GM18517 (cell line): ENCODE measurements around the gene PDE6H.

Experiments used
- ATAC-seq: cut with Tn5 transposase; IDR thresholded peaks from one replicate; pipeline ENCODE4 v1.9.1; 2021; ENCODE audit warnings: mild to moderate bottlenecking, moderate library complexity; ENCODE audit not compliant: unreplicated experiment

Gene PDE6H

DNA sequence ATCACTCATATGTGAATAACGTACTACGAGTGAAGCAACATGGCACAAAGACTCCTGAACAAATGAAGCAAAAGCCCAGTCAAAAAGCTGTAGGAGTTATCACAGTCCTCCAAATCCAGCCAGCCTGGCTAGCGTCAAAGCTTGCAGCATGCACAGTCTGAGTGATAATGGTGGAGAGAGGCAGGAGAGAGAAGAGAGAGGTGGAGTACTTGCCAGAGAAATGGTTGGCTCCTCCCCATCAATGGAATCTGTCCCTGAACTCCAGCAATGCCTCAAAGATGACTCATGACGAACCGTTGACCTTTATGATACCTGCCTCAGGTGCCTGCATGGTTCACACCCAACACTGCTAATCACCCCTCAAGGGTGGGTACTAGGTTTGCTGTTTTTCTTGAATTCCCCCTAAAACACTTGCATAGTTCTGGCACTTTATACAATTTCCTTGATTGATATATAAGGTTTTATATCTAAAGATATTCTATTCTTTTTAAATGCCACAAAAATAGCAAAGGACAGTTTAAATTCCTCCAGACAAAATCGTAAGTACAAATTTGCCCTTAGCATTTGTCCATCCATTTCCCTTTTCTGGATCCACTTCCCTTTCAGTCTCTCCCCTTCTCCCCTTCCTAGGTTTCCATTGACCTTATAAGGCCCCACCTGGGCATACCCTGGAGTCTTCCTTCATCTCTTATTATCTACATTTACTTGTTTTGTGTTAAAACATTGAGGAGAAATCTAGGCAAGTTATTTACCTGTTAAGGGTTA is 21.7 kb upstream of the PDE6H start:
- no peak for ATAC-seq

DNA sequence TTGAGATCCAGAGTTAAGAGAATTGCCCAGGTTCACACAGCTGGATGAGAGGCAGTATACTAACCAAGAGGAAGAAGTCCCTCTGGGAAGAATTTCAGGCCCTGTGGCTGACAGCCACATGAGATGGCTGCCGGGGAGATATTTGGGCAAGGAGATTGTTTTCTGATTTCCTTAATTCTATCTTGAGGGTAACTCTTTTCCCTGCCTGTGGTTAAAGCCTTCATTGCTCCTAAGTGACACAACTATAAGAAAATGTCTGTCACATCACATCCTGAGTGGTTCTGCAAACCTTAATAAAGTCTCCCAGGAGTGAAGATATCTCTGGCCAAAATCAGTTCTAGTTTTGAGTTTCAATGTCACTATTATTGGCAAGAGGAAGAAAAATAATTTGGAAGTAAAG is 21.0 kb upstream of the PDE6H start:
- ATAC-seq, result no peak

DNA sequence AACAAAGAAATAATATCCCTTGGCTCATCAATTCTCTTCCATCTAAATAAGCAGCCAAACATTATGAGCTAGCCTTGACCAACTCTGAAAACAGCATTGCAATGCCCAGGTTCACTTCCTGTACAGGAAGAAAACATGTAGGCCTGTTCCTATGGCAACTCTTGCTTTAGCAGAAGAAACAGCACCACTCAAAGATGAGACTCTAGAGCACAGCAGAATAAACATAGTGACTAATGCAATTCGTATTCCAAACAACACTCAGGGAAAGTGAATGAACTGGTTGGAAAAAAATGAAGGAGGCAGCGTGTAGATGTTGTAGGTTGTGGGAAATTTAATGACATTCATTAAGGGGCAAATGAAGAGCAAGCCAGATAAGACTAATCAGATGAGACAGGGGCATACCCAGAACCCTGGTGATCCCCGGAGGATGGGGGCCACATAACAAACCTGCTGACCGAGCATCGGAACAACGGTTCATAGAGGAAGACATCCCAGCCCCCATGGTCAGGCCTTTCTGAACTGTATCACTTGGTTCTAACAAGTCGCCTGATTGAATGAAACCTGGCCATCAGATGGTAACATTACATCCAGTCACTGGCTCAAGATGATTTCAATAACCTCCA is 20.4 kb upstream of the PDE6H start:
- ATAC-seq, result peak; percentile 71

DNA sequence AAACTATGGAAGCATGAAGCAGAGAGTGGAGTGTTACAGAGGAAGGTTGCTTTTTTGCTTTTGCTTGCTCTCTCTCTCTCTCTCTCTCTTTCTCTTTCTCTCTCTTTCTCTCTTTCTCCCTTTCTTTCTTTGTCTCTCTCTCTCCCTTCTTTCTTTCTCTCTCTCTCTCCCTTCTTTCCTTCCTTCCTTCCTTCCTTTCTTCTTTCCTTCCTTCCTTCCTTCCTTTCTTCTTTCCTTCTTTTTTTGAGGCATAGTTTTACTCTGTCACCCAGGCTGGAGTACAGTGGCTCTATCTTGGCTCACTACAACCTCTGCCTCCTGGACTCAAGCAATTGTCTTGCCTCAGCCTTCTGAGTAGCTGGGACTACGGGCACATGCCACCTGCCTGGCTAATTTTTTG is 19.1 kb upstream of the PDE6H start:
- no peak for ATAC-seq

DNA sequence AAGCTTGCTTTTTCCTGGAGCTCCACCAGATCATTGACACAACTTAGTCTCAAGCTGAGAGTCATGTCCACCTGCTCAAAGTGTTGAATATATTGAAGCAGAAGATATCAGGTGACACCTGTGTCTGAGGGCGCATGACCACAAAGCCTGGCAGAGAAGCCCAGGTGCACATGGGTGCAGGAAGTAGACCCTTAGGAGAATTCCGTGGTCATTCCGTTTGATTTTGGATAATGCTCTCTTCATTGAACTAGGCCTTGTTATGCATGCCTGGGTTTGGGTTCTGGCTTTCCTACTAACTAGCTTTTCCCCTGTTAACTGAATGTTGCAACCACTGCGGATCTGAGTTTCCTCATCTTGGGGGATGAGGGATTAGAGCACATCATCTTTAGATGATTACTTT is 18.6 kb upstream of the PDE6H start:
- ATAC-seq, result no peak

DNA sequence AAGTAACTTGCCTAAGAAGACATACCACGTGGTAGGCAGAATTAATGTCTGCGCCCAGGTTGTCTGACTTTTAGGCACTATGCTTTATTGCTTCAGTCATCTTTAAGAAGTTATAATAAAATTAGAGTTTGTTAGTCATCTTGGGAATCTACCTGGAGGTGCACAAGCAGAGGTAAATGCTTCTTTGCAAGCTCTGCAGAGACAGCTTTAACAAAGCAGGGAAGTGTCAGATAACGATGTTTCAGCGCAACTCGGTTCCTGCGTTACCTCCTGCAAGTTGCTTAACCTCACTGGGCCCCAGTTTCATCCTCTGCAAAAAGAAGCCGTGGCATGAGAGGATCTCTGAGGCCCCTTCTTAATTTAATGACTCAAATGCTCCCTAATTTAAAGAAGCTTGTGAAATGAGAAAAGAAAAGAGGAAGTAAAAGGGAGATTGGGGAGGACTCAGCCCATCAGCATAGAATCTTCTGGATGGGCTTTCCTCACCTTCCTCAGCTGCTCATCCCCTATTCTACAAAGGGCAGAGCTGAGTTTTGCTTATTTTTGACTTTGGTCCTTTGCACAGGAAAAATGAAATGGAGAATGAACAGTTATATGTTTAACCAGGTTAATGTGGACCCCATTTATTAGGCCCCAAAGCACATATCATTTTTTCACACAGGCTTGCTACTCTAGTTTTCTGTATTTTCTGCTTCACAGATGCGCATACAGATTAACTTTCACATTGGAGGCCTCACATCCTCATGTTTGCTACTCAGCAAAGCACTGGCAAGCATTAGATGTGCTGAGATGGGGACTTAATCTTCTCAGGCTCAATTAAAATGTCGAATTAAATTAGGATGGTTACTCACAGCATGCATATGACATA is 16.6 kb upstream of the PDE6H start:
- ATAC-seq, result peak; percentile 43

DNA sequence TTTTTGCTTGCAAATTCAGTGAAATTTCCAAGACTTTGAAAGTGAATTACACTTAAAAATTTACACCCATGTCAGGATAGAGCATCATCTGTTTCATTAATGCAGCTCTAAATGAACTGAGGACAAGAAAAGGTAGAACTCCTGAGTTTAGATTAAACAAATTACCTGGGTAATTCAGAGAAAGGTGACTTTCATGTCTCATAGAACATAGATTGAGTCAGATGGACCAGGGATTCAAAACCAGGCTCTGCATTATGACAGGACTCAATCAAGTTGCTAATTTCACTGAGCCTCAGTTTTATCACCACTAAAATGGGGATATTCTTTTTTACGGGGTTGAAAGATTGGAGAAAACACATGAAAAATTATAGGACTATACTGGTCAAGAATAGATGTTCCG is 15.9 kb upstream of the PDE6H start:
- no peak for ATAC-seq

DNA sequence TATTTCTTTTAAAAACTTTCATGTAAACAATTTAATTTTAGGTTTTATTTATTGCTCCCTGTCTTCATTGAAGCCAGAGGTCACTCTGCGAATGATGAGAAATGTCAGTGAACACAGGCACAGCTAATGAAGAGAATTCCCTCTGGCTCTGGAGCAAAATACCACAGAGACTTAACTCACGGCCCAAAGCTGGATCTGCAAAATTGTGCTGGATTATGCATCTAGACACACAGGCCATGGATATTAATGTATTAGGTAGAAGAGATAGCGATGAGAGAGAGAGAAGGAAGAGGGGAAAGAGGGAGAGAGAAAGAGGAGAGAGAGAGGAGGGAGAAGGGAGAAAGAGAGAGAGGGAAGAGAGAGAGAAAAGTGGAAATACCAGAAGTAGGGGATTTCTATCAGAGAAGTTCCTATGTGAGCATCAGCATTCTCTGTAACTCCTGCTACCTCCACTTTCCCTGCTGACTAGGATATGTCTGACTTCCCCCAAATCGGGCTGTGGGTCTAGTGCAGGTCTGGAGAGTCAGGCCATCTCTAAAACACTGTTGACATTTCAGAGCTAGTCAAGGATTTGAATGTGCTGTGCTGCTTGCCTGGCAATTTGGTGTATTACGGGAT is 15.2 kb upstream of the PDE6H start:
- no peak for ATAC-seq

DNA sequence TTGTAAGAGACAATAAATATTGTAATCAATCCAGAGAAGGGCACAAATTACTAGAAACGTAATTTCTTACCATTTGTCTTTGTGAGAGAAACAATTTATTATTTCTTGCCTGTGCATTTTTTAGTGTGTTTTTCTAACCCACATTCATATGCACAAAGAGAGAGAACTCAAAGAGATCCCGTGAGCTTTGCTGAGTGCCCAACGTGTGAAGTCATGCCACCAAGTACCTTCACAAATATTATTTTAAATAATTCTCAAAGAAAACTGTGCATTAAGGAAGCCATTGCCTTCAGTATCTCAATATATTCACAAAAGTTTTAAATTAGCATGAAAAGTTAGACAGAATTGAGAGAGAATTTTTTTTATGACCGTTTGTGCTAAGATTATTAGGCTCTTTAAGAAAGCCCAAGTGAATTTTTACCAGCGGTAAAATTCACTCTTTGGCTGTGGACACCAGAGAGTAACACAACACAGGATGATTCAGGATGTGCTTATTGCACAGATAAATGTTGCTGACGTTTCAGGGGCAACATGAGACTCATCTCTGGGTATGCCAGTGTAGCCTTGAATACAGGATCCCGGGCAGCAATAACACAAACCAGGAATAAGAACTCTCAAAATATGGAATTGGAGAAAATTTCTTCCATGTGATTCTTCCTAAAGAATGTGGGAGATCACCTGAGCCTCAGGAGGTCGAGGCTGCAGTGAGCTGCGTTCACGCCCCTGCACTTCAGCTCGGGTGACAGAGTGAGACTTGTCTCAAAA is 14.3 kb upstream of the PDE6H start:
- ATAC-seq, result no peak

DNA sequence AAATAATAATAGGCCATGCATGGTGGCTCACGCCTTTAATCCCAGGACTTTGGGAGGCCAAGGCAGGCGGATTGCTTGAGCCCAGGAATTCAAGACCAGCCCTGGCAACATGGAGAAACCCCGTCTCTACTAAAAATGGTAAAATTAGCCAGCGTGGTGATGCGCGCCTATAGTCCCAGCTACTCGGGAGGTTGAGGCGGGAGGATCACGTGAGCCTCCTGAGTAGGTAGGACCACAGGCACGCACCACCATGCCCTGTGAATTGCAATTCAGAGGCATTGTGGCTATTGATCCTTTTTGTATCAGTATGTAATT is 13.8 kb upstream of the PDE6H start:
- no peak for ATAC-seq

DNA sequence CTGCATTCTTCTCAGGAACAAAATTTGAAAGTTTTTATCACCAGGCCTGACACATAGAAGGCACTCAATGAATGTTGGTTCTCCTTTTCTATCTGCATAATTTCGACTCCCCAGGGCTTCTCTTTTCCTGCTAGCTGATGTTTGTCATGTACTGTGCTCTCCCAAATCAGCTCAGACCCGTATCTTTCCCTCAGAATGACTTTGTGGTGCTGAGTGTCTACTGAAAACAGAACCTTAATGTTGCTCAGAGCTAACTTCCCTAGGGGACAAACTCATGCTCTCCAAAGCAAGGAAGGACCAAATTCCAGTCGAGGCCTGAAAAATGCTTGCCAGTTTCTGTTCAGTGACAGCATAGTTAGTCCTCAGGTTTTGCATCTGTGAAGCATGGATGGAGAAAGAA is 13.4 kb upstream of the PDE6H start:
- no peak for ATAC-seq

DNA sequence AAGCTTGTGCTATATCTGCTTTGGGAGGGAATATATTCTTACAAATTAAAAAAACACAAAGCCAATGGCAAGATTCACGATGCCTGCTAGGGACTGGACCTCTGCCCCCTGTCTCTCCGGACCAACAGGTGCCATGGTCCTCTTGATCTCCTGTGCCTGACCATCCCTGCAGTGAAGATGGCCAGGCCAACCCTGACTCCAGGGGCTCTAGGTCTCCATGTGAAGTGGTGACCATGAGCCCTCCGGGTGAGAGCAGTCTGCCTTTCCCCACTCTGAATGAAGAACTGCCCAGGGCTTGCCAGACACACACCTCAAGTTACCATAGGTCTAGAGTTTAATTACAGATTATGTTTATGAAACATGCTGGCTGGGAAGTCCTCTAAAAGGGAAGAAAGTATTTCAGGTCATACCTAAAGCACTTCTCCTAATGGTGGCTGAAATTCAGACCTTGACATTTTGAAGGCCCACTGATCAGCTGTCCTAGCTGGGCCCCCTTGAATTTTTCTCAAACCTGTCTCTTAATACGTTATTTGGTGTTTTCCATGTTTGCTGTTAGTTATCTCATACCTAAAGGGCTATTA is 12.8 kb upstream of the PDE6H start:
- ATAC-seq, result no peak

DNA sequence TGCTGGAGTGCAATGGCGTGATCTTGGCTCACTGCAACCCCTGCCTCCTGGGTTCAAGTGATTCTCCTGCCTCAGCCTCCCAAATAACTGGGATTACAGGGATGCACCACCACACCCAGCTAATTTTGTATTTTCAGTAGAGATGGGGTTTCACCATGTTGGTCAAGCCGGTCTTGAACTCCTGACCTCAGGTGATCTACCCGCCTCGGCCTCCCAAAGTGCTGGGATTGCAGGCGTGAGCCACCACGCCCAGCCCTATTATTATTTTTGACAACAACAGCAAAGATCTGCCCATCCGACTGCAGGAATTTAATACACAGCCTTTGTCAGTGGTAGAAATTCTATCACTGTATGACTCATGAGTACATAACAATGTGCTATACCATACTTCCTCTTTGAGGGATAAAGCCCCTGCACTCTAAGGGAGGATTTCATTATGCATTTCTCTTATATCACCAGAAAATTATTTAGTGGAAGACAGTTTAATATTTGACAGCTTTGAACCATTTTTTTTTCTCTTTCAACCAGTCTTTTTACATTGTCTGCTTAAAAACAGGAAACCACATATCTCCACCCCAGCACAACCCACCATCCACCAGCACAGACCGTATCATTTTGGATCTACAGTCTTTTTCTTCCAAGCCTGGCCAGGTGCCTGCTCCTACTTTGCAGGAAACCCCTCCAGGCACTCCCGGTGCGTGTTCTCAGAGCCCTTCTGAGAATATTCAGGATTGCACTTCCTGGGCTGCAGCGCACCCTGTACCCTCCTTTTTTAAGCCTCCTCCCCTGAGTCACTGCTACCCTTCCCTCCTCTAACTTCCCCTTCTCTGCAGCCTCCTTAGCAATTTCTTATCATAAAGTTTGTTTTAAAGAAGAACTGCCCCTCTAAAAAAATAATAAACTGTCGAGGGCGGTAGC is 12.0 kb upstream of the PDE6H start:
- ATAC-seq, result peak; percentile 27

DNA sequence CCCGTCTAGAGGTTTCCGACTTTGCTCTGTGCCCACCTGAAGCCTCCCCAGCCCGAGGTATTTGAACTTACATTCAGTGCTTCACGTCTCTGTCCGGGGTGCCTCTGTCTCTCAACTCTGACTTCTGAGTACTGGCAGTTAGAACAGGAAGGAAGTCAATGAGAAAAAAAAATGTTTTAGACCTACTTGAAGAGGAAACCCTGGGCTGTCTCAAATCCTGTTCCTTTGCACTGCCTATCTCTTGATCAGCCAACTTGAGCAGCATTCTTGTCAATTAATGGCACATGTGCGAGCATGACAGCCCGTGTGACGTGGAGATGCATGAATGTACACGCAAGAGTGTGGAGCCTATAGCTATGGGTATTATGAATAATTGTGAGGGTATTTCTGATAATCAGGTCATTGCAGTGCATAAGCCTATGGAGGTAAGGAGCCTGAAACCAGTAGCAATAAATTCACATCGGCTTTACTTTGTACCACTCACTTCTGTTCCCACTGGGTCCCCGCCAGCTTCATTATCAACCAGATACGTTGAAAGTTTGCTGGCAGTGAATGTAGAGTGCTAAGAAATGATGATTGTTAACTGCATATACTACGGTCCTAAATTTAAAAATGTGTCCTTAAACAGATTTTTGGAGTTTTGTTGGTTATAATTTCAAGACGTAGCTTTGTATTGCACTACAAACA is 11.2 kb upstream of the PDE6H start, which contains the start of gene ARHGDIB:
Gene ARHGDIB (minus strand): TSS at position 136 of the 687 bp plus-strand sequence. CDS start 10,889 bp downstream, outside the sequence.
- peak; percentile 75 for ATAC-seq

DNA sequence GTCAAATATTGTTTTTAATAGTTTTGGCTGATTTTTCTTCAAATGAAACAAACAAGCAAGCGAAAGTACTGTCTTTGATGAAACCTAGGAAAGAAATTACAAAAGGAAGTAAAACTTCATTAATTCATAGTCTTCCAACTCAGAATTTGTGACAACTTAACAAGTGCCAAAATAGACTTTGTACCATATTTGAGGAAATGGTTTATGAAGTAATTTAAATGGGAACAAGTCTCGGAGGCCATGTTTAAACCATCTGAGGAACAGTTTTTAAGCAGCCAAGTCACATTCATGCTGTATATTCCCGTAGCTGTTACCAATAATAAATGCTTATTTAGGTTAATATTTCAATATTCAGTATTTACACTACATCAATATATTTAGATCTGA is 10.7 kb upstream of the PDE6H start:
- ATAC-seq, result no peak

DNA sequence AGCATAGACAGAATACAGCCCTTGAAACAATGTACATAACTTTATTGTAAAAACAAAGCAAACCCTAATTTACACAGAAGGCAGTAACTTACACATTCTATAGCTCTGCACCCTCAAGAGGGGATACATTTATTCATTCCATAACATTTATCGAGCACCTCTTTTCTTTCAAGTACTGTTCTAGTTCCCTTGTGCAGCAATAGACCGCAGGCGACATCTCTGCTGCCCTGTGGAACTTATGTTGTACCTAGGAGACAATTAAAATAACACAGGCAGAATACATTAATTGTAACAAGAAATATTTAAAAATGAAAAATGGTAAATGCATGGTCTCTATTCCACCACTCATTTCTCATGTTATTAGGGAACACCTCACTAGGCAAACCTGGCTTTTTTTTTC is 10.0 kb upstream of the PDE6H start:
- ATAC-seq, result no peak

DNA sequence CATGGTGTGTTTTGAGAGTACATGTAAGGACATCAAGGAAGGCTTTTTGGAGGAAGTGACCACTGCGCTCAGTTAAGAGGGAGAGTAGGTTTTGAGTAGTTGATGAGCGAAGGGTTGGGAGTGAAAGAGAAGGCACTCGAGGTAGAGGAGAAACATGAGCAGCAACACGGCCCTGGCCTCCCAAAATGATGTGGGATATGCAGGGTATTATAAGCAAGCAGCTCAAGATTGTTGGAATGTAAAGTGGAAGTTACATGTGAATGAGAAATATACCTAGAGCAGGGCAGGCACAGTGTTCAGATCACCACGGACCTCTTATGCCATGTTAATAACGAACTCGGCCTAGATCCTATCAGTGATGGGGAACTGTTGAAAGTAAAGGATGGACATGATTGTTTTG is 9.3 kb upstream of the PDE6H start:
- ATAC-seq, result no peak

DNA sequence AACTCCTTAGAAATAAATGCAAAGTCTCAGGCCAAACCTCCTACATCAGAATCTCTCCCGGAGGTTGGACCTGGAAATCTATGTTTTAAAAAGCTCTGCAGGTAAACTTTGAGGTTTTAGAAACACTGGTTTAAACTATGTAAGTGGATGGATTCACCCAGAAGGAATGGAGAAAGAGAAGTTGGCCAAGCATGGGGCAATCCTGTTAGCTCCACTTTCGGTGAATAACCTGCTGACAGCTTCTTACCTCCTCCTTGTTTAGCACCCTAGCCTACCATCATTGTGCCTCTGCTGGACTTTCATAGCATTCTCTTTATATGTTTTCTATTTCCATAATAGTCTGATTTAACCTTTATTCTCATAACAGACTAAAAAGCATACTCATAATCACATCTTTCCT is 8.4 kb upstream of the PDE6H start:
- ATAC-seq, result no peak

DNA sequence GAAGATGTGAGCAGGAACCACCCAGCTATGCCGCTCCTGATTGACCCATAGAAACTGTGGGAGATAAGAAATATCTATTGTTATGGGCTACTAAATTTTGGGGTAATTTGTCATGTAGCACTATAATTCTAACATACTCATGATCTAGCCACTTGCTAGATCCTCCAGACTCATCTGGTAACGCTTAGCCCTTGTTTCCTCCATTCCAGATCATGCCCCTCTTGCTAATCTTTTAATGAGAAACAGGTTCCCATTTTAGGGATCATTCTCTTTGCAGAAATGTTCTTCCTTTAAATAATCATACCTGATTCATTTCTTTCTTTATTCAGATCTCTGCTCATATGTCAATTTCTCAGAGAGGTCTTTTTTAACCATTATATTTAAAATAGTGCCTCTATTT is 7.6 kb upstream of the PDE6H start:
- no peak for ATAC-seq
